Nephron progenitor cell (in vitro differentiated cells): ENCODE measurements around the gene CDH19.

Experiments used
- DNase-seq: peaks from one replicate; pipeline ENCODE4 v3.0.0; 2021
- H3K27ac Mint-ChIP-seq: 2 replicates; pipeline ENCODE4 v1.8.0; 2021; ENCODE audit warnings: mild to moderate bottlenecking, moderate library complexity, mixed read lengths
- H3K27me3 Mint-ChIP-seq: 2 replicates; pipeline ENCODE4 v1.8.0; 2021; ENCODE audit warnings: mild to moderate bottlenecking, low read depth, mixed read lengths; ENCODE audit not compliant: poor library complexity
- H3K36me3 Mint-ChIP-seq: 2 replicates; pipeline ENCODE4 v1.8.0; 2021; ENCODE audit warnings: low read depth, mixed read lengths
- H3K4me1 Mint-ChIP-seq: 2 replicates; pipeline ENCODE4 v1.8.0; 2021; ENCODE audit warnings: mixed read lengths
- H3K4me3 Mint-ChIP-seq: 2 replicates; pipeline ENCODE4 v1.8.0; 2021; ENCODE audit warnings: mild to moderate bottlenecking, moderate library complexity, mixed read lengths
- H3K9me3 Mint-ChIP-seq: 2 replicates; pipeline ENCODE4 v1.8.0; 2021; ENCODE audit warnings: mild to moderate bottlenecking, moderate library complexity, mixed read lengths
- CTCF ChIP-seq: fragments of 200-600 bp; sonication (generic); IDR thresholded peaks from 2 replicates; pipeline ENCODE4 v1.5.0; 2021; ENCODE audit warnings: antibody characterized with exemption

Gene CDH19

GRCh38 chr18:66587430-66587829, 16.5 kb downstream of the CDH19 start:
- Mint-ChIP-seq H3K4me1 (no peaks in the 10 kb centered on the region), H3K36me3 (no peaks in the 10 kb centered on the region), H3K4me3 (no peak overlapping the region), H3K9me3 (no peaks in the 10 kb centered on the region), H3K27ac (no peak overlapping the region), H3K27me3 (no peaks in the 10 kb centered on the region)
- no peak for TF ChIP-seq CTCF
- DNase-seq = no peak

GRCh38 chr18:66582211-66582610, 21.7 kb downstream of the CDH19 start:
- DNase-seq = no peak
- Mint-ChIP-seq H3K27ac (no peak overlapping the region), H3K27me3 (no peaks in the 10 kb centered on the region), H3K9me3 (no peaks in the 10 kb centered on the region), H3K36me3 (no peaks in the 10 kb centered on the region), H3K4me1 (no peaks in the 10 kb centered on the region), H3K4me3 (no peak overlapping the region)
- TF ChIP-seq CTCF = no peak

- H3K27me3 Mint-ChIP-seq = no peaks in the 10 kb centered on the region
- no peak overlapping the region for H3K27ac Mint-ChIP-seq
- H3K9me3 Mint-ChIP-seq = no peaks in the 10 kb centered on the region
- peaks cover 16% of the 10 kb centered on the region for H3K4me1 Mint-ChIP-seq
- H3K4me3 Mint-ChIP-seq = no peak overlapping the region
- H3K36me3 Mint-ChIP-seq = no peaks in the 10 kb centered on the region
- no peak for DNase-seq
- no peak for TF ChIP-seq CTCF
Measured at GRCh38 chr18:66575263-66575662, 28.6 kb downstream of the CDH19 start.

GRCh38 chr18:66571845-66572244, 32.0 kb downstream of the CDH19 start:
- Mint-ChIP-seq H3K27ac (no peak overlapping the region), H3K36me3 (no peaks in the 10 kb centered on the region), H3K4me3 (no peak overlapping the region), H3K9me3 (no peaks in the 10 kb centered on the region), H3K27me3 (no peaks in the 10 kb centered on the region), H3K4me1 (peaks cover 16% of the 10 kb centered on the region)
- TF ChIP-seq CTCF = no peak
- DNase-seq = no peak

- Mint-ChIP-seq H3K4me1 (no peaks in the 10 kb centered on the region), H3K27me3 (peaks cover 4% of the 10 kb centered on the region), H3K9me3 (no peaks in the 10 kb centered on the region), H3K4me3 (no peak overlapping the region), H3K27ac (no peak overlapping the region), H3K36me3 (no peaks in the 10 kb centered on the region)
- DNase-seq = no peak
- TF ChIP-seq CTCF = no peak
Measured at GRCh38 chr18:66566616-66567015, 37.3 kb downstream of the CDH19 start.

GRCh38 chr18:66564236-66564635, 39.7 kb downstream of the CDH19 start:
- DNase-seq = no peak
- Mint-ChIP-seq H3K27me3 (peaks cover 4% of the 10 kb centered on the region), H3K4me1 (no peaks in the 10 kb centered on the region), H3K27ac (no peak overlapping the region), H3K9me3 (no peaks in the 10 kb centered on the region), H3K36me3 (no peaks in the 10 kb centered on the region), H3K4me3 (no peak overlapping the region)
- TF ChIP-seq CTCF = no peak
